ENCODE data around the gene TMEM196.

DNA sequence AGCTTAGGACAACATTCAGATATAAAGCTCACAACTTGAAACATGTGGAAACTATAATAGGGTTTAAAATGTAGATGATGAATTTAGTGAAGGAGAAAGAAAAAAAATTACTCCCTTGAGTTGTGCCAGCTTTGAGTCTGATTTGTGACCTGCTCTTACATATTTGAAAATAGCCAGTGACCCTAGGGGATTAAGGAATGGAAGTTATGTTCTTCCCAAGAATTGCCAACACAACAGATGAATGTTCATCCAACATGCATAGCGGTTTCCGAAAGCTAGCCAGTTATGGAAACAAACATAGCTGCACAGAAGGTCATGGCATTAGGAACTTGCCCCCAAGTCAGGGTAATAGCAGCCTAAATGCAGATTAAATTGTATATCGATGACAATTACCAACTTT is 10.8 kb downstream of the TMEM196 start:
- no peak for TF ChIP-seq EZH2 (IDR thresholded peaks at IDR 0.05; ENCODE audit: borderline replicate concordance, low read depth, low read length, severe bottlenecking)
- no peak for TF ChIP-seq CTCF (IDR thresholded peaks at IDR 0.05; ENCODE audit: borderline replicate concordance, extremely low read depth, low read length, poor library complexity, severe bottlenecking)

Data from DND-41 (cell line).